GM21515 (cell line): ENCODE data around the gene HHIPL1.
"Not testable (repeated sequence)": the region's sequence is repeated elsewhere in the genome, so short reads cannot be mapped to it uniquely, and the experiment has no call there.

Source experiments
- ATAC-seq: cut with Tn5 transposase; IDR thresholded peaks from one replicate; pipeline ENCODE4 v1.9.1; 2021; ENCODE audit not compliant: unreplicated experiment

HHIPL1 gene

DNA sequence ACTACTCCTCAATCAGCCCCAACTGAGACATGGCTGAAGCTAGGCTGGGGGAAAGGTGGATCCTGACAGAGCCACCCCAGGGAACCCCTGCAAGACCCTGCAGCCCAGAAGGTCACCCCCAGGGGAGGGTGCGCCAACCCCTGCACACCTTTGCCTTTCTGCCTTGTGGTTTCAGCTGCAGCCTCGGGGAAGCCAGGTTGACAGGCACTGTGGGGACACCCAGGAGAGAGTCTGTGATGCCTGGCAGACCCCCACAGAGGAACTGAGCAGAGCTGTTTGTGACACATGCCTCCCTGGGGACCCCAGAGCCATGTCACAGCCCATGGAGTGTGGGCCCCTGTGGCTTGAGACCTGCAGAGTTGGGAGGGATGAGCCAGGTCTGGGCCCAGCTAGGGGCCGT, 11.8 kb upstream of the HHIPL1 start:
- ATAC-seq, result no peak

DNA sequence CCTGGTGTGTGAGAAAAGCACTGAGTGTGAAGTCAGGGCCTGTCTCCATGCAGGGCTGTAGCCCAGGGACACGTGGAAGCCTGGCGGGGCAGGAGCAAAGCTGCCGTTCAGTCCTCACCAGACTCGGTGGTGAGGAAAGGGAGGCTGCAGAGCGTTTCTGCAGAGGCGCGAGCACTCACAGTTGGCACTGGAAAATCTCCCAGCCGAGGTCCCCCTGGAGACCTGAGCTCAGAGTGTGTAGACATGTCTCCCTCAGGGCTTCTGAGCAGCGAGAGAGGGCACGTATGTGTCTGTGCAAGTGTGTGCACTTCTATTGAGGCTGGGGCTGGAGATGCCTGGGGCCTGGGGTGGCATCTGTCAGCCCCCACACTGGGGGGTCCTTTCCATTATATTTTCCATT, 11.0 kb upstream of the HHIPL1 start:
- no peak for ATAC-seq

DNA sequence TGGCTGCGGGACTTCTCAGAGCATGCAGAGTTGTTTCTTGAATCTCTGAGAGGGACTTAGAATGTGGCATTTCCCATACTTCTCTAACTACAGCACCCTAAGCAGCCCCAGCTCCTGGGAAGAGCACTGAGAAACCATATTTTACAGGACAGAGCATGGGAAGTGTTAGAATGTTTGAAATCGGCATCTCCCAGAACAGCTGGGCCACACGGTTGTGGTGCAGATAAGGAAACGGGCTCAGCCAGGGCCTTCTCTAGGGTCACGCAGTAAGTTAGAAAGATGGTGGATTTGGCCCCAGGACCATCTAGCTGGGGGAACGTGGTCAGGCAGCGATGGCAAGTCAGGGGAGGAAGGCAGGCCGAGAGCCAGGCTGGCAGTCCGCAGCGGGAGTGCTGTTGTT, 10.5 kb upstream of the HHIPL1 start:
- ATAC-seq, result no peak

DNA sequence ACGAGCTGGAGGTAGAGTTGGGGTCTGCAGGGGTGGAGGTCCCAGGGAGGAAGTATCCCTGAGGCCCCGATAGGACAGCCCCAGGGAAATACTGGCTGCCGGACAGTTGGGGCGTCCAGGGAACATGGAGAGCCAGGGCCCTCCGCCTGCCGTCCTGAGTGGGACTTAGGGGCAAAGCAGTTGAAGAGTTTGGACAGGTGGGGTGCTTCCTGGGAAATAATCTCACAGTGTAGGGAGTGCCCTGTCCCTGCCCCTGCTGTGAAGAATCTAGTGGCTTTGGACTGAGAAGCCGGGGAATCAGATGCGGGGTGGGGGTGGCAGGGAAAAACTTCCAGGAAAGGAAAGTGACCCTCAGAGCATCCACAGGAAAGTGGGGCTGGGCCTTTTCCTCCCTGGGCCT, 9.8 kb upstream of the HHIPL1 start:
- ATAC-seq, result no peak

DNA sequence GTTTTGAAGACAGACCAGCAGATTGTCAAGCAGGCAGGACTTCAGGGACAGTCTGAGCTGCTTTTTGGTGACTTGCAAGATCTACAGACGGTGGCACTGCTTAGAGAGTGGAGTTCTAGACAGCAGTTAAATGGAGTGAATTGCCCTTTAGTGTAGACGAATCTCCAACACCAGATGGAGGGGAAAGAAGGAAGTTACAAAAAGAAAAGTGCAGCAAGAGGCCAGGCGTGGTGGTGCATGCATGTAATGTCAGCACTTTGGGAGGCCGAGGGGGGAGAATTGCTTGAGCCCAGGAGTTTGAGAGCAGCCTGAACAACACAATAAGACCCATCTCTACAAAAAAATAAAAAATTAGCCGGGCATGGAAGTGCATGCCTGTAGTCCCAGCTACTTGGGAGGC, 8.4 kb upstream of the HHIPL1 start:
- ATAC-seq, result no peak

DNA sequence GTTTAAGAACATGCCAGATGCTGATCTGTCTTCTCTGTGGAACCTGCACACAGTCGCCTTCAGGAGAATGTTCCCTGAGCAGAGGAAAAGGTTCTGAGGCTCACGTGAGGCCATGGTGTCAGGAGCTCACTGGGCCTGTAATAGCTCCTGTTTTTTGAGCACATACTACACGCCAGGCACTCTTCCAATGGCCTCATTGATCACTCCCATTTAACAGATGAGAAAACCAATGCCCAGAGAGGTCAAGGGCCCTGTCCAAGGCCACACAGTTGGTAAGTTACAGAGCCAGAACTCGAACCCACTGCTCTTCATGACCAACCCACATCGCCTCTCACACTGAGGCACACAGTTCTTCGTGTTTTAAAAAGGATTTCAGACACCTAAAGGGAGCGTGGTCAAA, 7.3 kb upstream of the HHIPL1 start:
- ATAC-seq, result no peak

DNA sequence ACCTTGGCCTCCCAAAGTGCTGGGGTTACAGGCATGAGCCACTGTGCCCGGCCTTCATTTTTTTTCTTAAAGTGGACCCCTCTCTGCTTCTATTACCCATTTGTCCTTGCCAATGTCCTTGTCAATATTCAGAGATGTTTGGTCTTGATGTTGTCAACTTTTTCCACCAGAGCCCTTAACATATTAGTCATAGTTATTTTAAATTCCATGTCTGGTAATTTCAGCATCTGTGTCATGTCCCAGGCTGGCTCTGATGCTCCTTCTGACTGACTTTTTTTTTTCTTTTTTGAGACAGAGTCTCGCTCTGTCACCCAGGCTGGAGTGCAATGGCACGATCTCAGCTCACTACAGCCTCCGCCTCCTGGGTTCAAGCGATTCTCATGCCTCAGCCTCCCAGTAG, 2.2 kb upstream of the HHIPL1 start:
- ATAC-seq, result not testable (repeated sequence)

DNA sequence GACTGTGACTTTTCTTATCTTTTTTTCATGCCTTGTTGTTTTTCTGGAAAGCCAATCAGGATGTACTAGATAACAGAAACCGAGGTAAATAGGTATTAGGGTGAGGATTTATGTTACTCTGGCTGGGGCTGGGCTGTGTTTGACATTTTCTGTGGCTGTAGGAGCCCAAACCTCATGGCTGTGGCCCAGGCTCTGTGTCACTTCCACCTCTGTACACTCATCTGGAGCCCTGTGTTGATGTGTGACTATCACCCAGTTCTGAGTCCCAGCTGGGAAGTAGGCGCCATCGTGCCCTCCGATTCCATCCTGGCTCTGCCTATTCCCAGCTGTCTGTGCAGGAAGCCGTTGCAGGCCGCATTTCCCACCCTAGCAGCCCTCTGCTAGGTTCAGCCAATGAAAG, 1.6 kb upstream of the HHIPL1 start:
- ATAC-seq, result no peak

DNA sequence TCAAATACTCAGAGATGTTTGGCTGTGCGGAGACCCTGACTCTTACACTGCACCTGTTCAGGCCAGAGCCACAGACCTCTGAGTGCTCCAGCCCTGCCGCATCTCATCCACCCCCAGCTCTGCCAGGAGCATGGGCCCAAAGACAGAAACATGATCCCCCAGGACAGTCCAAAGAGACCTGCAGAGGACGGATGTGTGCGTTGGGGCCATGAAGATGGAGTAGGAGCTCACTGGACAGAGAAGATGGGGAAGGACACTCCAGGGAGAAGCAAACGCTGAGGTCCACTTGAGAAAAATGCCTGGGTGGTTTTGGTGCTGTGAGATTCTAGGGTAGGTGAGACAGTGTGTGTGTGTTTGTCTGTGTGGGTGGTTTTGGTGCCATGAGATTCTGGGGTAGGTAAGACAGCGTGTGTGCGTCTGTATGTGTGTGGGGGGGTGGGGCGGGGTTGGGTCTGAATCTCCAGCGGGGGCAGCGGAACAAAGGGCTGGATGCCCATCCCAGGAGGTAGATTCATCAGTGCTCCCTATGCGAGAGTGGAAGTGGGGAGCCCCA, 818 bp upstream of the HHIPL1 start:
- ATAC-seq, result no peak

DNA sequence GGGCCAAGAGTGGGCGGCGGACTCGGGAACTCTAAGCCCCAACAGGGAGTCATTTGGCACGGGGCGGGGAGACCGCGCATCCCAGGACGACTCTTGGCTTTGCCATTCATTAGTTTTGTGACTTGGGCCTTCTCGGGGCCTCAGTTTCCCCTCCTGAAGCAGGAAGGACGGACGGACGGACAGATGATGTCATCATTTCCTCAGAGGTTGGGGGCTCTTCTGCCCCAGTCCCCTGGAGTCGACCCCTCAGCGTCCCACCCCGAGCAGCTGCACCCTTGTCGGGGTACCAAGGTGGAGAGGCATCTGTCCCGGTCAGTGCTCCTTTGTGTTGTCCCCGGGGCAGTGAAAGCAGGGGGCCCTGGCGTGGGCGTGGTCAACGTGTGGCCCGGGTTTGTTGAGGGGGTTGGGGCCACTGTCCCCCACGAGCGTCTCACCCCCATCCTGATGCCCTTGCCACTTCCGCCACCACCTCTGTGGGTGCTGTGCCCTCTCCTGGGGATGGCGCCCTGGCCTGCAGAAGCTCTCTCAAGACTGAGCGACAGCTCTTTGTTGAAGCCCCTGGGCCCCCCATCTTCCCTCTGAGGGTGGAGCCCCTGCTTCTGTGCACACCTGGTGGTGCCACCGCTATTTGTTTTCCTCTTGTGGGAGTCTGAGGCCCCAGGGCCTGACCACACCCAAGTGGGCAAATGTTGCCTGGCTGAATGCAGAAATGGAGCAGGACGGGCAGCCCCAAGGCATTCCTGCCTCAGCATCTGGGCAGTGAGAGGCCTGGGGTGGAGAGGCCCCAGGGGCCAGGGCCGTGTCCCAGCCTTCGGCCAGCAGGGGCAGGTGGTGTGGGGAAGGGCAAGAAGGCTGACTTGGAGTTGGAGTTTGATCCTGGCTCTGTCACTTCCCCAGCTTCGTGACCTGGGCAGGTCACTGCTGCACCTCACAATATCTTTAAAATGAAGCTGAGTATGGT, 896 bp downstream of the HHIPL1 start:
- no peak for ATAC-seq

DNA sequence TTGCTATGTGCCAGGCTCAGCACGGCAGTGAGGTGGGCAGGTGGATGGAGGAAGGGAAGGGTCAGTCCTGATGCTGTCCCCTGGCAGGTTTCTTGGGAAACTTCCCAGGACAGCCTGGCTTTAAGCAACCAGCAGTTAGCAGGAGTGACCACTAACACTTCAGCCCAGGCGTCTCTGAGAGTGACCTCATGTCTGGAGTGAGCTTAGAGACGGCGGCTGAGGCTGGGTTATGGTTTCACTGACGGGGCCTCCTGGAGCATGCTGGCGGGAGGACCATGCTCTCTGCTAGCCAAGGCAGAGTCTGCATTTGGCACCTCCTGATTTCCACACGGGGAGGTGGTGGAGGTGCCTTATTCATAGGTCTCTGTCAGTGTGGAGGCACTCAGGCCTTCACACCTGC, 2.5 kb downstream of the HHIPL1 start:
- no peak for ATAC-seq

DNA sequence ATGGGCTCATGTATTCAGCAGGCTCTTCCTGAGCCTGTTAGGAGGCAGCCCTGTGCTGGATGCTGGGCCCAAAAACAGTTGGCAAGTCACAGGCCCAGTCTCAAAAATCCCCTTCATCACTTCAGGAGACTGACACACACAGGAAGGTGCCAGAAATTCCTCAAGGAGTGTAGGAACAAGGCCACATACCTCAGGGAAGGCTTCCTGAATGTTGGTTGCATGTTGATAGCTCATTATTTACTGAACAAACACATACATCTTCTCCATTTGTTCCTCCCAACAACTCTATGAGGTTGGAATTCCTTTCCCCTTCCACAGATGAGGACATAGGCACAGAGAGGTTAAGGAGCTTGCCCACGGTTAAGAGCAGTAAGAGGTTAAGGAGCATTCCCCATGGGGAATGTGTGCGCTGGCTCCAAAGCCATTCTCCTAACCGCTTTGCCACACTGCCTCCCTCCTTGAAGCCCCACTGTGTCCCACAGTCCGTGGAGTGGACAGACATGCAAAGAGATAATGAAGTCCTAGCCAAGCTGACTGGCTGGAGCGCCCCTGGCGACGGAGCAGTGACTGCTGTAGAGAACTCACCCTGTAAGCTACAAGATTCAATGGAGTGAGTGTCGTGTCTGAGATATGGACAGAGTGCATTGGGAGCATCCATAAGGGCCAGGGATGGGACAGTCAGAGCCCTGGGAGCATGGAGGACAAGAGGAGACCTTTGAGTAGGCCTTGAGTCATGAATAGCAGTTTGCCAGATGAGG, 3.3 kb downstream of the HHIPL1 start:
- ATAC-seq, result no peak

DNA sequence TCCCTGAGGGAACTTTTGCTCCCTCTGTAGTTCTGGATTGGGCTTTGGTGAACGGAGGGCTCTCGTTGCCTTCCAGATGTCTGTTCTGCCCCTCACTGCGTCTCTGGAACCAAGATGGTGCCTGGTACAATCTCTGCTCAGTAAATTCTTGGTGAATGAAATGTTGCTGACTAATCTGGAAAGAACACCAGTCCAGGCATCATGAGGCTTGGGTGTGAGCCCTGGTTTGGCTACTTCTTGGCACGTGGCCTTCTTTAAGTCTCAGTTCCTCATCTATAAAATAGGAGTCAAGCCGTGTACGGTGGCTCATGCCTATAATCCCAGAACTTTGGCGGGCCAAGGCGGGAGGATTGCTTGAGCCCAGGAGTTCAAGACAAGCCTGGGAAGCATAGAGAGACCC, 4.3 kb downstream of the HHIPL1 start:
- ATAC-seq, result no peak

DNA sequence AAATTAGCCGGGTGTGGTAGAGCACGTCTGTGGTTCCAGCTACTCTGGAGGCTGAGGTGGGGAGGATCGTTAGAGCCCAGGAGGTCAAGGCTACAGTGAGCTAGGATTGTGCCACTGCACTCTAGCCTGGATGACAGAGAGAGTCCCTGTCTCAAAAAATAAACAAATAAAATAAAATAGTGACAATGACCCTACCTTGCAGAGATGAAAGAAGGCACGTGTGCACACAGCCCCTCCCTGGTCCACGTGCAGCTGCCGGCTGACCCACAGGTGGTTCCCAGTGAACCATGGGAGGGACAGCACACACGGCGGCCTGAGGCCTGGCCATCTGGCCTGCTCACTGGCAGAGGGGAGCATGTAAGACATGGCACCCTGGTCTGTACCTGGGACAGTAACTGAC, 4.7 kb downstream of the HHIPL1 start:
- no peak for ATAC-seq

DNA sequence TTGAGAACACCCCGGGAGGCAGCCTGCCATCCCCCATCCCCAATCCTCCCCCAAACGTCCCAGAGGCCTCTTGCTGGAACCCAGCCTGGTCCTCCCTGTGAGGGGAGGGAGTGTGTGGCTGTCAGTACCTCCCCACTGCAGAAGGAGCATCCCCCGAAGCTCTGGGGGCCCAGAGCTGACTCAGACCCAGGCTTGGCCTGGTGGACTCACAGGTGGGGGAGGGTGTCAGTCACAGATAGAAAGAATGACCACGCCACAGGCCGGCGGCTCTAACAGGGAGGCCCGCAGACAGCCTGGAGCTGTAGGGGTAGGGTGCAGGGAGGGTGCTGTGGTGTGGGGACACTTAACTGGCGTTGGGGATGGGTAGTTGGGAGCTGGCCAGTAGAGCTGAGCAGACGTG, 5.3 kb downstream of the HHIPL1 start:
- ATAC-seq, result no peak

DNA sequence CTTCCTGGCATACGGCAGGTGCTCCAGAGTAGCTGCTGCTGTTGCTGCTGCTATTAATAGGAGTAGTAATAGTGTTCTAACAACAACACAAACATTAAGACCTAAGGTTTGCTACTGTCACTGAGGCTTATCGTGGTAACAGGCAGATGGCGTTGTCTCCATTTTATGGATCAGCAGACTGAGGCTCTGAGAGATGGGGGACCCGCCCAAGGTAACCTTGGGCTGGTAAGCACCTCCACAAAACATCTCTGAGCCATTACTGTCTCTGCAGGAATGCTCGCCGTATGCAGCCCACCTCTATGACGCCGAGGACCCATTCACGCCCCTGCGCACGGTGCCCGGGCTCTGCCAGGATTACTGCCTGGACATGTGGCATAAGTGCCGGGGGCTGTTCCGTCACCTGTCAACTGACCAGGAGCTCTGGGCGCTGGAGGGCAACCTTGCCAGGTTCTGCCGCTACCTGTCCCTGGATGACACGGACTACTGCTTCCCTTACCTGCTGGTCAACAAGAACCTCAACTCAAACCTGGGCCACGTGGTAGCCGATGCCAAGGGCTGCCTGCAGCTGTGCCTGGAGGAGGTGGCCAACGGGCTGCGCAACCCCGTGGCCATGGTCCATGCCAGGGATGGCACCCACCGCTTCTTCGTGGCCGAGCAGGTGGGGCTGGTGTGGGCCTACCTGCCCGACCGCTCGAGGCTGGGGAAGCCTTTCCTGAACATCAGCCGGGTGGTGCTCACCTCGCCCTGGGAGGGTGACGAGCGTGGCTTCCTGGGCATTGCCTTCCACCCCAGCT, 7.2 kb downstream of the HHIPL1 start:
- no peak for ATAC-seq

DNA sequence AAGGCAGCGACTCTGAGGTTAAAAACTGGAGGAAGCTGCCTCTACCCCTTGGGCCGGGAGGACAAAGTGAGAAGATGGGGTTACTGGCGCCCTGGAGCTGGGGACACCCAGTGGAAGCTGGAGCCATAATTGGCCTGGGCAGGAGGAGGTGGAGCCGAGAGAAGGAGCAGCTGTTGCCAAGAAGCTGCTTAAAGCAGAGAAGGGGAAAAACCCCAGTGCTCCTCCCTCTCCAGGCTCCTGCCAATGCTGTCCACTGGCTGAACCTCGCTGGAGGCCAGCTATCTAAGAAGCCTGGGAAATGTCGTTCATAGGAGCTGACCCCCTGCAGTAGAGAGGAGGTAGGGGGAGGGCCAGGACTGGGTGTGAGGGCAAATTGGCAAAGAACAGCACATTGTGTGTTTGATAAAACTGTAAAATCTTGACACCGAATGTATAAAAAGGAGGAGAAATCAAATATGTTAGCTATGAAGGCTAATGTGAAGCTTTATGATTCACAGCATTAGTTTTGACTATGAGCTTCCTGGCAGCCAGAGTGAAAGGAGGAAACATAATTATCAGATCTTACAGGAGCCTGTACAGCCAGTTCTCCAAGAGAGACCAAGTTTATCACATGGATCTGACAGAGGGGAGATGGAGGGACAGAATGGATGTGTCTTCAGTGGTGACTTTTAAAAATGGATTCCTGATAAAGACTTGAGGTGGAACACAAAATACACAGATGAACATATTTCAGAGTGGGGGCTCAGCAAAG, 9.5 kb downstream of the HHIPL1 start:
- ATAC-seq, result no peak

DNA sequence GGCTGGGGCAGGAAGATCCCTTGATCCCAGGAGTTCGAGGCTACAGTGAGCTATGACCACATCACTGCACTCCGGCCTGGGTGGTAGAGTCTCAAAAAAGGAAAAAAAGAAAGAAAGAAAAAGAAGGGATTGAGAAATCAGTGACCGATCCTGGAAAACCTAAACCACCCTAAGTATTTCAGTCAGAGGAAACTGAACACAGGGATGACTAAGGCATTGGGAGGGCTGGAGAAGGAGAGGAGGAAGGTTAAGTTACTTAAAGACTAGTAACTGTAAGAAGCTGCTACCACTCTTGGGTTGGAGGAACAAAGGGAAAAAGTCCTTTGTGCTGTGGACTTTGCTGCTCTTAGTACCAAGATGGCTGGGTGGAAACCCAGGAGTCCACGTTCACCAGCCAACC, 10.6 kb downstream of the HHIPL1 start:
- no peak for ATAC-seq

DNA sequence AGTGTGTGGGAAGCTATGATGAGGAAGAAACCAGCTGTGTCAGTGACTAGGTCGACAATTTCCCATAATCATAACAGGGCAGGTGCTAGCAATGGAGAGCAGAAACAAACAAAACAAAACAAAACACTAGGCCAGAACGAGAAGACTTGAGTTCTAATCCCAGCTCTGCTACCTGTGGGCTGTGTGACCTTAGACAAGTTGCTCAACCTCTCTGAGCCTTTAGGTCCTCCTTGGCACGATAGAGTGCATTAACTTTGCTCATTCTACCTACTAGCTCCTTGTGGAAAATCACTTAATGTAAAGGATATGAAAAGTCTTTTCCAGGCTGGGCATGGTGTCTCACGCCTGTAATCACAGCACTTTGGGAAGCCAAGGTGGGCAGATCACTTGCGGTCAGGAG, 11.2 kb downstream of the HHIPL1 start:
- ATAC-seq, result no peak

DNA sequence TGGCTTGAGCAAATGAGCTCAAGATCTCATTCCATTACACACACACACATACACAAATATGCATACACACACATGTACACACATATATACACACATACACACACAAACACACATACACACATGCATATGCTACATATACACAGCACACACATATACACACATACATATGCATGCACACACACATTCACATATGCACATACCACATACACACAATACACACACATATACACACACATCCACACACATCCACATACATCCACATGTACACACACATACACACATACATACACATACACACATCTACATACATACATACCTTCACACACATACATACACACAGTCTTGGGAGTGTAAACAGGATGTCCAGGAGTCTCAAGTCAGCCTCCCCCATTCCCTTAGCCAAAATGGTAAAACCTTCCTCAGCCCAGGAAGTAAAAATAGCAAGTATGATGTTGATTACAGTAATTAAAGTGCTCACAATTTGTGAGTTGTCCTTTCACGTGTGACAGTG, 12.8 kb downstream of the HHIPL1 start:
- no peak for ATAC-seq
